ENCODE measurements around the gene GAGE1.
"Not testable (repeated sequence)": the region's sequence is repeated elsewhere in the genome, so short reads cannot be mapped to it uniquely, and the experiment has no call there.

GAGE1 gene

GRCh38 chrX:49598720-49599119, at the start of gene GAGE1:
TSS of gene GAGE1 (plus strand) at chrX:49599020. CDS start at chrX:49600175, 1,155 bp downstream.
- DNase-seq, result not testable (repeated sequence)

GRCh38 chrX:49550989-49551388, 47.8 kb upstream of the GAGE1 start, which contains the start of gene GAGE12E:
TSS of gene GAGE12E (plus strand) at chrX:49551289. CDS start at chrX:49552444, 1,155 bp downstream.
- not testable (repeated sequence) for DNase-seq

GRCh38 chrX:49560542-49560941, 38.3 kb upstream of the GAGE1 start, which contains the start of gene GAGE12F:
TSS of gene GAGE12F (plus strand) at chrX:49560842. CDS start at chrX:49561997, 1,155 bp downstream.
- not testable (repeated sequence) for DNase-seq

- not testable (repeated sequence) for DNase-seq
Measured at GRCh38 chrX:49568728-49569127, 30.1 kb upstream of the GAGE1 start.

- DNase-seq, result not testable (repeated sequence)
Measured at GRCh38 chrX:49569152-49569551, 29.7 kb upstream of the GAGE1 start.

- DNase-seq, result not testable (repeated sequence)
Measured at GRCh38 chrX:49570100-49570499, 28.7 kb upstream of the GAGE1 start, which contains the start of gene GAGE12G. TSS of gene GAGE12G (plus strand) at chrX:49570400. CDS start at chrX:49571555, 1,155 bp downstream.

- DNase-seq, result not testable (repeated sequence)
Measured at GRCh38 chrX:49579649-49580048, 19.2 kb upstream of the GAGE1 start, which contains the start of gene GAGE12H. TSS of gene GAGE12H (plus strand) at chrX:49579949. CDS start at chrX:49581104, 1,155 bp downstream.

- DNase-seq, result not testable (repeated sequence)
Measured at GRCh38 chrX:49589196-49589595, 9.6 kb upstream of the GAGE1 start, which contains the start of gene GAGE2A. TSS of gene GAGE2A (plus strand) at chrX:49589496. CDS start at chrX:49590651, 1,155 bp downstream.

- not testable (repeated sequence) for DNase-seq
Measured at GRCh38 chrX:49589769-49590478, 8.9 kb upstream of the GAGE1 start.

GRCh38 chrX:49590488-49590887, 8.3 kb upstream of the GAGE1 start:
- DNase-seq, result not testable (repeated sequence)

- DNase-seq, result no peak
Measured at GRCh38 chrX:49610718-49611310, 12.0 kb downstream of the GAGE1 start.

GRCh38 chrX:49618574-49618973, 19.8 kb downstream of the GAGE1 start:
- no peak for DNase-seq

- peak; percentile 6 for DNase-seq
Measured at GRCh38 chrX:49627086-49627777, 28.4 kb downstream of the GAGE1 start.

- no peak for DNase-seq
Measured at GRCh38 chrX:49644991-49645637, 46.3 kb downstream of the GAGE1 start.

- DNase-seq, result no peak
Measured at GRCh38 chrX:49656533-49656932, 57.7 kb downstream of the GAGE1 start.
